GM18519 (cell line): Measurements from ENCODE around the gene CCT2.
"Not testable (repeated sequence)": the region's sequence is repeated elsewhere in the genome, so short reads cannot be mapped to it uniquely, and the experiment has no call there.

Experiments
- ATAC-seq: cut with Tn5 transposase; IDR thresholded peaks from one replicate; pipeline ENCODE4 v1.9.1; 2021; ENCODE audit warnings: mild to moderate bottlenecking, moderate library complexity; ENCODE audit not compliant: unreplicated experiment, low FRiP score

Gene CCT2

DNA sequence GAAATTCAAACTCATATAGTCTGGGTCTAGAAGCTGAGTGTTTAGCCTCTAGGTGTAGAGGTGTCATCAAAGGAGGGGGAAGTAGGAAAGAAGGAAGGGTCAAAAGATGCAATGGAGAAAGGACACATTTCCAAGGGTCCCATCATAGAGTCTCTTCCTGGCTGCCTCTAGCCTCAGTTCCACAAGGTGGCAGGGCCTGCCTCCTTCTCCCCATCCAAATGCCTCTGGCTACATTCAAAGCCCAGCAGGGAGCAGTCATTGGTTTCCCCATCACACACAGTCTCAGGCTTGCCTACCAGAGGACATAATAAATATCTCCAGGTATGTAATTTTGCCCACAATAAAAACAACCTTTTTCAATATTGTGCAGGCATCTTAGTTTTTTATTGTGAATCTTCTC lies 2.1 kb upstream of the CCT2 start:
- no peak for ATAC-seq

DNA sequence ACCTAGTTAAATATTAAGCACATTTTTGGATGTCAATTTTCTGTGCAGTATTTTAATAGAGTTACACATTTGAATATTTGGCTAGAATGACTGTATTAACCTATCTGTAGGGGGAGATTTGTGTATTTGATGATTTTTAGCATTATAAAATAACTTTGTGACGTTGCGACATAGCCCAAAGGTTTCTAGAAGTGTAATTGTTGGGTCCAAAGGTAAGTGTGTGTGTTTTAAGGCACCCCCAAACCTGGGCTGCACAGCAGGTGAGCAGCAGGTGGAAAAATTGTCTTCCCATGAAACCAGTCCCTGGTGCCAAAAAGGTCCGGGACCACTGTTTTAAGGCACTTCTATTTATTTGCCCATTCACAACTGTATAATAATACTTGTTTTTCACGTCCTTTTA lies 3.3 kb downstream of the CCT2 start:
- ATAC-seq: no peak

DNA sequence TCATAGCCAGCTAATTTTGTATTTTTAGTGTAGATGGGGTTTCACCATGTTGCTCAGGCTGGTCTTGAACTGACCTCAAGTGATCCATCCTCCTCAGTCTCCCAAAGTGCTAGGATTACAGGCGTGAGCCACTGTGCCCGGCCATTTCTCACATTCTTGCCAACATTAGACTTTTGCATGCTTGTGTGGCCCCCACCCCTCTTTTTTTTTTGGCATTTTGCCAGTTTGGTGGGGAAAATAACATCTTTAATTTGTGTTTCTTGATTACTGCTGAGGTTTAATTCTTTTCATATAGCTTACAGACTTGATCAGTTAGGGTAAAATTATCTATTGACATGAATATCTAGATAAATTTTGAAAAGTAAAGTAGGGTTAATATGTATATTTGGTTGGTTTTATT lies 3.8 kb downstream of the CCT2 start:
- no peak for ATAC-seq

- ATAC-seq: no peak
These were observed 10.4 kb downstream of the CCT2 start for GRCh38 chr12:69595689-69596088.

- no peak for ATAC-seq
These were observed 13.0 kb downstream of the CCT2 start for GRCh38 chr12:69598174-69598753.

DNA sequence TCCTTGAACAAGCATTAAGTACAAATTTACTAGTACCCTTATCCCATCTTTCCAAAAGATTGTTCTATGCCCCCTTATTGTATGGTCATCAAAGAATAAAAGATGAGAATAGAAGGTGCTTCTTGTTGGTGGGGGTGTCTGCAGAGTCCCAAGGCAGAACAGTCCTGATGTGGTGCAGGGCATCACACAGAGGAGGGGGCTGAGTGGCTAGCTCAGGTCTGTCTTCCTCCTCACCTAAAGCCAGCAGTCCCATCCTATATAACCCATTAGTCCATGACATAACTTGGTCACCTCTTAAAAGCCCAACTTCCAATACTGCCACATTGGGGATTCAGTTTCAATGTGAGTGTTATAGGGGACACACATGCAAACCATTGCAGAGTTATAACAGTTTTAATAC lies 15.5 kb downstream of the CCT2 start:
- no peak for ATAC-seq

- no peak for ATAC-seq
These were observed 16.9 kb downstream of the CCT2 start for GRCh38 chr12:69601962-69602685.

- ATAC-seq: no peak
These were observed 17.7 kb downstream of the CCT2 start for GRCh38 chr12:69602954-69603353.

DNA sequence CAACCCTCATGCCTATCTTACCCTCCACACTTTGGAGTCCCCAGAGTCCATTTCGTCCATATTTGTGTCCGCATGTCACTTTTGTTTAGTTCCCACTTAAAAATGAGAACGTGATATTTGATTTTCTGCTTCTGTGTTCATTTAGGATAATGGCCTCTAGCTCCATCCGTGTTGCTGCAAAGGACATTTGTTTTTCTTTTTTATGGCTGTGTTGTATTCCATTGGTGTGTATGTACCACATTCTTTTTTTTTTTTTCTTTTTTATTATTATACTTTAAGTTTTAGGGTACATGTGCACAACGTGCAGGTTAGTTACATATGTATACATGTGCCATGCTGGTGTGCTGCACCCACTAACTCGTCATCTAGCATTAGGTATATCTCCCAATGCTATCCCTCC lies 18.3 kb downstream of the CCT2 start:
- ATAC-seq: not testable (repeated sequence)

GRCh38 chr12:69604275-69604674 lies 19.0 kb downstream of the CCT2 start:
- not testable (repeated sequence) for ATAC-seq

- ATAC-seq: no peak
These were observed 22.9 kb downstream of the CCT2 start for GRCh38 chr12:69608114-69608513.

DNA sequence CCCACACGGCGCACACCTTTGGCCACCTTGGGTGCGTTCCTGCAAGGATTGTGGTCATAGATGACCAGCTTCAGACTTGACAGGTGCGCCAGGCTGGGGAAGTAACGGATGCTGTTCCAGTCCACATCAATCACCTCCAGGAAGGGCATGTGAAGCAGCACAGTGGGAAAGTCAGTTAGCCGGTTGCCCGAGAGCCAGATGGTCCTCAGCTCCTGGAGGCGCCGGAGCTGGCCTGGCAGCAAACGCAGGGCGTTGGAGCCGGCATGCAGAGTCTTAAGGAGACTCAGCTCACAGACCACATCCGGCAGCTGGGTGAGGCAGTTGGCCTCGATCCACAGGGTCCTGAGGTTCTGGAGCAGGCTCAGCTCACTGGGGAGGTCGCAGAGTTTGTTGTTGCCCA lies 24.9 kb downstream of the CCT2 start:
- ATAC-seq: no peak

GRCh38 chr12:69610729-69611128 lies 25.5 kb downstream of the CCT2 start, which contains the start of gene LRRC10:
Gene LRRC10, minus strand, starts transcription at chr12:69610907. Its CDS starts 69 bp downstream, at chr12:69610838.
- no peak for ATAC-seq

- no peak for ATAC-seq
These were observed 28.1 kb downstream of the CCT2 start for GRCh38 chr12:69613351-69613750.

DNA sequence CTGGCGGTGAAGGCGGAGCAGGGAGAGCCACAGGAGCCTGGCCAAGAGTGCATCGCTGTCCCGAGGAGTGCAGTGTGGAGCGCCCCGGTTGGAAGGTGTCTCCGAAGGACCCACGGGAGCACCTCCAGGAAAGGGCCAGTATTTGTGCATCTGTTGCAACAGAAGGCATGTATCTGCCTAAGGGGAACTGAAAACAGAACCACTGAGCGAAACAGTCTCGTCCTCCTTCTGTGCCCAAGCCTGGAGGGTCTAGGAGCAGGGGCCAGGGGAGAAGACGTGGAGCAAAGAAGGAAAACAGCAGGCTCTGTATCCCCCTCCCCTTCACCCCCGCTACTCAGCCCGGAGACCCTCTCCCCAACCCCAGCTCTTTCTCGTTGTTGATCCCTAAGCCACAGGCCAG lies 30.8 kb downstream of the CCT2 start:
- ATAC-seq: no peak

DNA sequence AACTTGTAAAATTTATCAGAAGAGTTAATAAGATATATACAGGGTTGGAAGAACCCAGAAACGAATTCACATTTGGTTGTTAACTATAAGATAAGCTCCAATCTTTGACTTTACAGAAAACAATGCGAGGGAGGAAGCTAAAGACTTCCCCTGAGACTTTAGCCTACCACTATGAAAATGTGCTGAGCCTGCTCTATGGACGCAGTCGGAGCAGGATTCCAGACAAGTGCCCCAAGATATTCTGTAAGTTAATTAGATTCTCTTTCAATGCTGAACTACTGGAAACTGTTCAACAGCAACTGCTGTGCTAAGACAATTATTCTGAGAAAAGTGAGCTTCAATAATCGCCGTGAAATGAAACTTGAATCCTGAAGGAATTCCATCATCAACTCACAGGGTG lies 33.8 kb downstream of the CCT2 start:
- ATAC-seq: no peak

- no peak for ATAC-seq
These were observed 34.8 kb downstream of the CCT2 start for GRCh38 chr12:69620077-69620476.

- ATAC-seq: no peak
These were observed 35.7 kb downstream of the CCT2 start for GRCh38 chr12:69620921-69621320.

DNA sequence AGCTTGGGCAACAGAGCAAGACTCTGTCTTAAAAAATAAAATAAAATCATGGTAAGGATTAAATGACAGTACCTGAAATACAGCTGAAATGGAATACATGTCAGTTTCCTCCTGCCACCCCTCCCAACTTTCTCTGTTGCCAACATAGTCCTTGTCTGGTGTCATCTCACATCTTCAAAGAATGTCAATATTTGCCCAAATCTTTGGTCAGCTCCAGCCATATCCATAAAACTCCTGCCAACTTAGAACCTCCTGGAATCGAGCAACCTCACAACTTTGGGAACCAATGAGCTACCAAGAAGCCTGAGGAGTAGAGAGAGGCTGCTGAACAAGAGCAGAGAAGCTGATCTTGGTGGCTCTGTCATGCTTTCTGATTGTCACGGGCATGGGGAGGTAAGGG lies 36.3 kb downstream of the CCT2 start:
- no peak for ATAC-seq

DNA sequence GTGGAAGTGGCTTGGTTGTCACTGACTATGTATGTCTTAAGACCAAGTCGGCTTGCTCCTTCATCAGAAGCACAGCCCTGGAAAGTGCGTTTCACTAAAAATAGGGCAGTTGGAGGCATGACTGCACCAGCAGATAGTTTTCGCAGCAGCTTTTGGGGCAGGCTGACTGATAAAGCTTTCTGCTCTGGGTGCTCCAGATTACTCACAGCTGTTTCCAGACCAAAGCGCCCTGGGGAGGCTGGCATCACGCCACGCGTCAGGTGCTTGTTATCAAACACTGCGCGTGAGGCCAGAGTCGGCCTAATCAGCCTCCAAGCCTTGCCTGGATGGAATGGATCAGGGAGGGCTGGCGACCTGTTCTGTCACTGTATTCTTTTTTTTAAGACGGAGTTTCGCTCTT lies 38.7 kb downstream of the CCT2 start:
- ATAC-seq: no peak

DNA sequence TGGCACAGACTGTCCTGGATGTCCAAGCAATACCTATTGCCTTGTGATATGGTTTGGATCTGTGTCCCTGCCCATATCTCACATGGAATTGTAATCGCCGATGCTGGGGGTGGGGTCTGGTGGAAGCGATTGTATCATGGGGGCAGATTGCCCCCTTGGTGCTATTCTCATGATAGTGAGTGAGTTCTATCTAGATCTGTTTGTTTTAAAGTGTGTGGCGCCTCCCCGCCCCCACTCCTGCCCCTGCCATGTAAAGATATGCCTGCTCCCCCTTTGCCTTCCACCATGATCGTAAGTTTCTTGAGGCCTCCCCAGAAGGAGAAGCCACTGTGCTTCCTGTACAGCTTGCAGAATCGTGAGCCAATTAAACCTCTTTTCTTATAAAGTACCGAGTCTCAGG lies 42.2 kb downstream of the CCT2 start:
- ATAC-seq: no peak

GRCh38 chr12:69630191-69630590 lies 44.9 kb downstream of the CCT2 start:
- no peak for ATAC-seq
